Tibial artery (tissue), 4 donors: ENCODE results near the gene GRIP1.

Source experiments
- DNase-seq, 2 donors: peaks; one replicate each; pipeline ENCODE4 v3.0.0-alpha.2; 2019
- H3K27ac ChIP-seq, 2 donors: fragments of 200-600 bp; sonication (generic) in 1 of 2; 1 replicate in 1 of 2; 2 replicates in 1 of 2; pipeline ENCODE4 v1.5.1; 2018 to 2019; ENCODE audit warnings: mild to moderate bottlenecking in 1 of 2
- H3K27me3 ChIP-seq, 2 donors: fragments of 200-600 bp; sonication (generic) in 1 of 2; one replicate each; pipeline versions ENCODE4 v1.5.1 to v1.6.0; 2016 to 2019
- H3K36me3 ChIP-seq, 3 donors: fragments of 200-600 bp; sonication (generic) in 2 of 3; one replicate each; pipeline ENCODE4 v1.5.1; 2016 to 2019; ENCODE audit warnings: mild to moderate bottlenecking in 2 of 3
- H3K4me1 ChIP-seq, 4 donors: fragments of 200-600 bp; sonication (generic) in 2 of 4; 1 replicate in 3 of 4; 2 replicates in 1 of 4; pipeline ENCODE4 v1.5.1; 2016 to 2019
- H3K4me3 ChIP-seq, 2 donors: fragments of 200-600 bp; sonication (generic) in 1 of 2; 1 replicate in 1 of 2; 2 replicates in 1 of 2; pipeline ENCODE4 v1.5.1; 2018 to 2019; ENCODE audit warnings: mild to moderate bottlenecking in 2 of 2
- H3K9me3 ChIP-seq, 3 donors: fragments of 200-600 bp; sonication (generic) in 1 of 3; one replicate each; pipeline ENCODE4 v1.5.1; 2016 to 2019
- CTCF ChIP-seq, 2 experiments: fragments of 200-600 bp in 1 of 2; fragments of 450-650 bp in 1 of 2; IDR thresholded peaks; one replicate each; pipeline ENCODE4 v1.5.1; 2017 to 2019; ENCODE audit warnings: antibody characterized with exemption in 2 of 2, mild to moderate bottlenecking in 1 of 2, moderate library complexity in 1 of 2
- intact Hi-C: fragments of 100-400 bp; cut with DNase I; formaldehyde crosslinking; loops from one replicate; pipeline ENCODE4 v1.15.0; 2023; ENCODE audit warnings: low total_unique reads

The GRIP1 gene

DNA sequence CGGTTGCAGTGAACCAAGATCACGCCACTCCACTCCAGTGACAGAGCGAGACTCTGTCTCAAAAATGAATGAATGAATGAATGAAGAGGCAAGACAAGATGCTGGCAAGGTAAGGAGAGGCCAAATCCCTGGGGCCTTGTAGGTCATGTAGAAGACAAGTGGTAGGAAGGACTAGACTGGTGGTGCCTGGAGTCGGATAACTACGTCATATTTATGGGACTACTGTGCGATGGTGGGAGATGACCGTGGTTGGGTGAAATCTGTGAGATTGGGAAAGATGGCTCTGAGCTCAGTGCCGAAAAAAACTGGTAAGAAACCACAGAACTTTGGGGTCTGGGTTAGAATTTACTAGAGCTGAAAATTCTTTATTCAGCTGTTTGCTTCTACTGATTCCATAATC lies 326.0 kb downstream of the GRIP1 start:
- TF ChIP-seq CTCF (IDR thresholded peaks at IDR 0.05), result no peak
- no peaks in the 10 kb centered on the region for H3K27me3 ChIP-seq
- intact Hi-C loops, result no loop called here

DNA sequence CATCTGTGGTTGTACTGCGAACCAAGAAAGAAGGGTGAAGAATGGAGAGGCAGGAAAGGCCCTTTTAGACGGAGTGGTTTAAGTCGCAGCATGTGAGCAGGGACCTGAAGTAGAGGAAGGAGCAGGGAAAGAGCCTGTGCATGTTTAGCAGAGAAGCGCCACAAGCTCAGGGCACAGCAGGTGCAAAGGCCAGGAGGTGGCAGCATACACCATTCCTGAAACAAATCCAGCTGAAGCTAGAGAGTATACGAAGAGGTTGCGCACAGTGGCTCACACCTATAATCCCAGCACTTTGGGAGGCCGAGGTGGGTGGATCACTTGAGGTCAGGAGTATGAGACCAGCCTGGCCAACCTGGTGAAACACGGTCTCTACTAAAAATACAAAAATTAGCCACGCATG lies 326.7 kb downstream of the GRIP1 start:
- Histone ChIP-seq H3K36me3 (peaks cover 0 to 4% (median 0%) of the 10 kb centered on the region in 3 donors), H3K27ac (no peak overlapping the region), H3K9me3 (no peaks in the 10 kb centered on the region), H3K27me3 (no peaks in the 10 kb centered on the region), H3K4me3 (no peak overlapping the region), H3K4me1 (no peaks in the 10 kb centered on the region)
- TF ChIP-seq CTCF (IDR thresholded peaks at IDR 0.05), result no peak
- intact Hi-C loops, result no loop called here
- DNase-seq, result no peak

More for the DNA sequence above, 326.0 kb downstream of the GRIP1 start:
- Histone ChIP-seq H3K36me3 (peaks cover 0 to 4% (median 0%) of the 10 kb centered on the region in 3 donors), H3K27ac (no peak overlapping the region), H3K4me1 (no peaks in the 10 kb centered on the region), H3K4me3 (no peak overlapping the region), H3K9me3 (no peaks in the 10 kb centered on the region)
- no peak for DNase-seq

DNA sequence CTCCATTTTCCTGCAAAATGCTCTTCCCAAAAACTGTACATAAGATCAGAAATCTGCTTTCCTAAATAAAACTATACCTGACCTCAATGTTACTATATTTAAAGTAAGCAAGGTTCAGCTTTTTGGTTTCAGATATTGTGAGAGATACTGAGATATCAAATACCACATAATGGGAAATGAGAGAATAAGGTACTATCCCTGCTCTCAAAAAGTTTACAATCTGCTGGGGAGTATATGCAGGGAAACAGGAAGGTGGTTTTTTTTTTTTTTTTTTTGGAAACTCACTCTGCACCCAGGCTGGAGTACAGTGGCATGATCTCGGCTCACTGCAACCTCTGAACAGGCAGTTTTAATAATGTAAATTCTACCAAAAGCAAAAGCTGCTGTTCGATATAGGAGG lies 327.6 kb downstream of the GRIP1 start:
- TF ChIP-seq CTCF (IDR thresholded peaks at IDR 0.05), result no peak
- Histone ChIP-seq H3K27ac (no peak overlapping the region), H3K9me3 (no peaks in the 10 kb centered on the region), H3K4me3 (no peak overlapping the region), H3K4me1 (no peaks in the 10 kb centered on the region), H3K27me3 (no peaks in the 10 kb centered on the region), H3K36me3 (peaks cover 0 to 4% (median 0%) of the 10 kb centered on the region in 3 donors)
- intact Hi-C loops, result no loop called here
- DNase-seq, result no peak

GRCh38 chr12:66345956-66346355 lies 332.9 kb downstream of the GRIP1 start:
- H3K9me3 ChIP-seq, result peaks cover 0 to 13% (median 9%) of the 10 kb centered on the region in 3 donors
- DNase-seq, result no peak
- no peaks in the 10 kb centered on the region for H3K27me3 ChIP-seq
- H3K4me1 ChIP-seq, result no peaks in the 10 kb centered on the region
- no peak for TF ChIP-seq CTCF (IDR thresholded peaks at IDR 0.05)
- H3K27ac ChIP-seq, result no peak overlapping the region
- peaks cover 21 to 34% (median 27%) of the 10 kb centered on the region in 3 donors for H3K36me3 ChIP-seq
- H3K4me3 ChIP-seq, result no peak overlapping the region
- intact Hi-C loops, result no loop called here

DNA sequence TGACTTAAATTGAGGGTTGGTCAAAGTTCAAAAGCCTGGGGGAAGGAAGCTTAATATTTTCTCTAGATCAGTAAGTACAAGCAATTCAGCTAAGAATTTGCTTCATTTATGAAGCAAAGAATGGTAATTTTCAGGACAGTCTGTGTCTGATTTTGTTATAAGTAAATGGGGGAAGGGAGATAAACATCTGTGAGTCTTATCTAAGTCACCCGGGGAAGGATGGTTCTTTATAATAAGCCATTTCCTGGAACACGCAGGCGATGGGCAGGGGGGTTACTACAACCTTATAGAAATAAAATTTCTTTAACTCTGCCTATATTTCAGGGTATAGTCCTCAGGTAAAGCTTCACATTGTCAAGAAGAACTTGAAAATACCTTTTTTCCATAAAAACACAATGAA lies 333.7 kb downstream of the GRIP1 start:
- Histone ChIP-seq H3K4me3 (no peak overlapping the region), H3K27me3 (no peaks in the 10 kb centered on the region), H3K36me3 (peaks cover 29 to 39% (median 35%) of the 10 kb centered on the region in 3 donors), H3K4me1 (no peaks in the 10 kb centered on the region), H3K9me3 (peaks cover 0 to 14% (median 13%) of the 10 kb centered on the region in 3 donors), H3K27ac (no peak overlapping the region)
- intact Hi-C loops, result no loop called here
- no peak for TF ChIP-seq CTCF (IDR thresholded peaks at IDR 0.05)
- DNase-seq, result no peak

DNA sequence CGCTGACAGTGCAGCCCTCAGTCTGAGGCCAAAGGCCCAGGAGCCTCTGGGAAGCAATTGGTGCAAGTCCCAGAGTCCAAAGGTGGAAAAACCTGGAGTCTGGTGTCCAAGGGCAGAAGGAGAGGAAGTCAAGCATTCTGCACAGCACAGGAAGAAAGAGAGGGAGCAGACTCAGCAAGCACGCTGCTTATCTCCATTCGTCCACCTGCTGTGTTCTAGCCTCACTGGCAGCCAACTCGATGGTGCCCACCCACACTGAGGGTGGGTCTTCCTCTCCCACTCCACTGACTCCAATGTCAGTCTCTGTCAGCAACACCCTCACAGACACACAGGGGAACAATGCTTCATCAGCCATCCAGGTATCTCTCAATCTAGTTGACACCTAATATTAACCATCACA lies 337.8 kb downstream of the GRIP1 start:
- no peak for DNase-seq
- Histone ChIP-seq H3K27ac (no peak overlapping the region), H3K9me3 (peaks cover 0 to 14% (median 13%) of the 10 kb centered on the region in 3 donors), H3K36me3 (peaks cover 56 to 63% (median 62%) of the 10 kb centered on the region in 3 donors), H3K4me1 (no peaks in the 10 kb centered on the region), H3K4me3 (no peak overlapping the region), H3K27me3 (no peaks in the 10 kb centered on the region)
- intact Hi-C loops, result no loop called here
- TF ChIP-seq CTCF (IDR thresholded peaks at IDR 0.05), result no peak
